GM19467 (cell line): Measurements from ENCODE around the gene TUBB3.
"Not testable (repeated sequence)": the region's sequence is repeated elsewhere in the genome, so short reads cannot be mapped to it uniquely, and the experiment has no call there.

Source experiments
- ATAC-seq: cut with Tn5 transposase; IDR thresholded peaks from one replicate; pipeline ENCODE4 v1.9.1; 2021; ENCODE audit warnings: mild to moderate bottlenecking, moderate library complexity; ENCODE audit not compliant: unreplicated experiment

The TUBB3 gene

GRCh38 chr16:89917773-89918452 is 5.2 kb upstream of the TUBB3 start:
- peak; percentile 72 for ATAC-seq

- ATAC-seq: peak; percentile 20
Observed at GRCh38 chr16:89918453-89919347, 4.4 kb upstream of the TUBB3 start, which contains the start of gene MC1R. Gene MC1R (plus strand): TSS chr16:89918862. CDS start chr16:89919259, 397 bp downstream.

- ATAC-seq: no peak
Observed at GRCh38 chr16:89919535-89920406, 3.4 kb upstream of the TUBB3 start.

- ATAC-seq: no peak
Observed at GRCh38 chr16:89920723-89921122, 2.4 kb upstream of the TUBB3 start.

- ATAC-seq: no peak
Observed at GRCh38 chr16:89921131-89921701, 1.9 kb upstream of the TUBB3 start.

GRCh38 chr16:89921702-89922476 is 1.3 kb upstream of the TUBB3 start:
- ATAC-seq: no peak

- no peak for ATAC-seq
Observed at GRCh38 chr16:89922477-89922883, 662 bp upstream of the TUBB3 start.

GRCh38 chr16:89923640-89924296 is 626 bp downstream of the TUBB3 start:
- no peak for ATAC-seq

GRCh38 chr16:89924297-89924924 is 1.3 kb downstream of the TUBB3 start:
- no peak for ATAC-seq

GRCh38 chr16:89924925-89925307 is 1.8 kb downstream of the TUBB3 start:
- ATAC-seq: no peak

GRCh38 chr16:89925596-89926079 is 2.5 kb downstream of the TUBB3 start:
- ATAC-seq: no peak

- no peak for ATAC-seq
Observed at GRCh38 chr16:89931305-89931896, 8.3 kb downstream of the TUBB3 start.

- ATAC-seq: no peak
Observed at GRCh38 chr16:89931964-89932363, 8.8 kb downstream of the TUBB3 start.

- ATAC-seq: not testable (repeated sequence)
Observed at GRCh38 chr16:89934019-89934418, 10.9 kb downstream of the TUBB3 start.

GRCh38 chr16:89934611-89935553 is 11.7 kb downstream of the TUBB3 start:
- no peak for ATAC-seq

- ATAC-seq: not testable (repeated sequence)
Observed at GRCh38 chr16:89935620-89936019, 12.5 kb downstream of the TUBB3 start.

- no peak for ATAC-seq
Observed at GRCh38 chr16:89936034-89936433, 12.9 kb downstream of the TUBB3 start.
